K562 (cell line): Measurements from ENCODE around the gene SKIDA1. TPM values are rescaled to one million over a fixed set of nuclear protein-coding genes. Genes with fewer than 3 reads are reported as not detected.

ENCODE experiments used
- ARNT ChIP-seq, 2 experiments: fragments of 450-650 bp; IDR thresholded peaks; 2 replicates each; pipeline ENCODE4 v1.6.1; 2016; ENCODE audit warnings: mild to moderate bottlenecking in 1 of 2
- ATF7 ChIP-seq: fragments of 450-650 bp; IDR thresholded peaks from 2 replicates; pipeline ENCODE4 v1.7.1; 2014; ENCODE audit warnings: mild to moderate bottlenecking, moderate library complexity
- CREBBP ChIP-seq: IDR thresholded peaks from one replicate; pipeline ENCODE4 v1.6.1; 2012; ENCODE audit warnings: low read depth, mild to moderate bottlenecking, control low read depth, inconsistent platforms, low read length
- CXXC5 ChIP-seq: fragments of 250-450 bp; sonication (Bioruptor Pico); IDR thresholded peaks from 2 replicates; pipeline ENCODE4 v1.8.0; 2022; ENCODE audit warnings: inconsistent platforms, mild to moderate bottlenecking, moderate library complexity
- HNRNPH1 ChIP-seq: fragments of 200-400 bp; formaldehyde crosslinking; optimal IDR thresholded peaks from 2 replicates; pipeline ENCODE3; 2017; ENCODE audit warnings: low read depth, mild to moderate bottlenecking, low read length, moderate library complexity
- KDM1A ChIP-seq, 2 experiments: fragments of 450-650 bp; IDR thresholded peaks; 2 replicates each; pipeline ENCODE4 v1.6.1; 2016; ENCODE audit warnings: mild to moderate bottlenecking in 2 of 2
- MEF2D ChIP-seq: conservative IDR thresholded peaks from 2 replicates; pipeline ENCODE4 v1.6.1; 2016; ENCODE audit warnings: low read depth, missing genetic modification characterization, missing compliant biosample characterization
- MIER1 ChIP-seq: fragments of 450-650 bp; IDR thresholded peaks from 2 replicates; pipeline ENCODE4 v1.6.1; 2016; ENCODE audit warnings: antibody characterized with exemption, mild to moderate bottlenecking, low read depth
- MTA2 ChIP-seq: fragments of 450-650 bp; IDR thresholded peaks from 2 replicates; pipeline ENCODE4 v1.6.1; 2016; ENCODE audit warnings: low read depth
- NRF1 ChIP-seq, 2 experiments: fragments of 450-650 bp; IDR thresholded peaks in 1 of 2; conservative IDR thresholded peaks in 1 of 2; 2 replicates each; pipeline ENCODE4 v1.6.1; 2014; ENCODE audit warnings: mild to moderate bottlenecking in 2 of 2
- RBFOX2 ChIP-seq: fragments of 200-400 bp; formaldehyde crosslinking; IDR thresholded peaks from 2 replicates; pipeline ENCODE4 v1.6.1; 2017; ENCODE audit warnings: low read depth, mild to moderate bottlenecking, low read length, moderate library complexity
- SMAD1 ChIP-seq: fragments of 150-350 bp; IDR thresholded peaks from 2 replicates; pipeline ENCODE4 v1.6.1; 2014; ENCODE audit warnings: low read length, low read depth; ENCODE audit not compliant: partially characterized antibody
- SMARCA4 ChIP-seq: fragments of 450-650 bp; IDR thresholded peaks from 2 replicates; pipeline ENCODE4 v1.6.1; 2016
- TCF7 ChIP-seq: sonication (generic); IDR thresholded peaks from 2 replicates; pipeline ENCODE4 v1.6.1; 2016; ENCODE audit warnings: antibody characterized with exemption, borderline replicate concordance
- TEAD2 ChIP-seq: fragments of 450-650 bp; IDR thresholded peaks from 2 replicates; pipeline ENCODE4 v1.6.1; 2016; ENCODE audit warnings: missing genetic modification characterization, control low read depth, missing compliant biosample characterization
- ZNF133 ChIP-seq: fragments of 250-450 bp; sonication (Bioruptor Pico); IDR thresholded peaks from 2 replicates; pipeline ENCODE4 v1.4.0; 2020; ENCODE audit warnings: mild to moderate bottlenecking
- ZNF384 ChIP-seq: IDR thresholded peaks from 2 replicates; pipeline ENCODE4 v1.6.1; 2012; ENCODE audit warnings: low read depth, low read length, improper control_type of control experiment
- polyA plus RNA-seq, 8 experiments: library from polyadenylated mRNA; depleted of rRNA in 4 of 8; stranded (reverse) in 5 of 8; unstranded in 3 of 8; fragments of >200 nt; fragmentation: Nextera tagmentation in 2 of 8; fragmentation: Illumina TruSeq in 1 of 8; extraction: Ambion mirVana in 2 of 8; extraction: Trizol in 1 of 8; gene quantifications; 2 replicates each; pipeline versions ENCODE4 v1.2.1 to v1.2.3, GENCODE V29; 2011 to 2014; ENCODE audit warnings: inconsistent platforms in 1 of 8, missing spikeins in 1 of 8
- total RNA-seq, 7 experiments: library from RNA; depleted of rRNA in 6 of 7; stranded (reverse); fragments of >200 nt in 6 of 7; fragmentation: Illumina TruSeq in 2 of 7; extraction: Trizol in 2 of 7; gene quantifications; 2 replicates each; pipeline versions ENCODE4 v1.2.1 to v1.2.3, GENCODE V29; 2011 to 2021; ENCODE audit warnings: low replicate concordance in 1 of 7
- TF ChIP-seq, protein P1 (sequence below): IDR thresholded peaks from 2 replicates; pipeline ENCODE4 v1.6.1; 2016; ENCODE audit warnings: missing genetic modification characterization, missing compliant biosample characterization
- TF ChIP-seq, protein P2 (sequence below), 2 experiments: IDR thresholded peaks; 2 replicates each; pipeline ENCODE4 v1.6.1; 2011; ENCODE audit warnings: borderline replicate concordance in 1 of 2, control low read depth in 1 of 2, low read depth in 1 of 2, low read length in 1 of 2, mild to moderate bottlenecking in 1 of 2, mixed read lengths in 1 of 2, moderate library complexity in 1 of 2; ENCODE audit not compliant: insufficient read depth in 1 of 2, insufficient read length in 1 of 2, poor library complexity in 1 of 2, severe bottlenecking in 1 of 2; ENCODE audit errors: extremely low read depth in 1 of 2
- TF ChIP-seq, protein P3 (sequence below): fragments of 250-450 bp; sonication (Bioruptor Pico); IDR thresholded peaks from 2 replicates; pipeline ENCODE4 v1.4.0; 2020; ENCODE audit warnings: mild to moderate bottlenecking, moderate library complexity

SKIDA1 gene
- total and polyA plus RNA-seq, 9 of the 15 experiments (the other 6 are each of a cell fraction or from before 2014, with no cell fraction given): 0.05 to 1.1 (median 0.42) TPM

DNA sequence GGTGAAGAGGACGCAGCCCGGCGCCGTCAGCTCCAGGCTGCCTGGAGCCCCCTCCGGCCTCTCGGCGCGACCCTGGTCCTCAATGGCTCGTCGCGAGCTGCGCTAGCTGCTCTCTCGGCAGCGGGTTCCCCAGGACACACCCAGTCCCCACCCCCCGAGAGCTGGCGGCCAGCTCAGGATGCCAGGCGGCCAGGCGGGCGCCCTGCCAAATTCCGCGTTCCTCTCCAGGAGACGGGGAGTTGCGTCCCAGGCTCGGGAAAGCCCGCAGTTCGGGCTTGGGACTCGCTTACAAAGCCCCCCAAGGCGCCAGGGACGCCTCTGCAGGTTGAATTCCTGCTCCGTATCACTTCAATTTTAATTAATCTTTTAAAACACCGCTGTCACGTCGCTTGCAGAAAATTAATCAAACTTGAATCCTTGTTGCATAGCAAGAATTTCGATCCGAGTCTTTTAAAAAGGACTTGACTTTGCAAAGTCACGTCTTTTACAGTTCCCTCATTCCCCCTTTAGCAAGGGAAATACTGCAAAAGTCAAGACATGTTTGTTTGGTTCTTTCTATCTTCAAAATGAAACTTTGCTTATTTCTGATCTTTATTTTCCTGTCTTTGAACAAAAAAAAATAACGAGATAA lies 28.2 kb downstream of the SKIDA1 start (continued):
- TF ChIP-seq, protein P1, sequence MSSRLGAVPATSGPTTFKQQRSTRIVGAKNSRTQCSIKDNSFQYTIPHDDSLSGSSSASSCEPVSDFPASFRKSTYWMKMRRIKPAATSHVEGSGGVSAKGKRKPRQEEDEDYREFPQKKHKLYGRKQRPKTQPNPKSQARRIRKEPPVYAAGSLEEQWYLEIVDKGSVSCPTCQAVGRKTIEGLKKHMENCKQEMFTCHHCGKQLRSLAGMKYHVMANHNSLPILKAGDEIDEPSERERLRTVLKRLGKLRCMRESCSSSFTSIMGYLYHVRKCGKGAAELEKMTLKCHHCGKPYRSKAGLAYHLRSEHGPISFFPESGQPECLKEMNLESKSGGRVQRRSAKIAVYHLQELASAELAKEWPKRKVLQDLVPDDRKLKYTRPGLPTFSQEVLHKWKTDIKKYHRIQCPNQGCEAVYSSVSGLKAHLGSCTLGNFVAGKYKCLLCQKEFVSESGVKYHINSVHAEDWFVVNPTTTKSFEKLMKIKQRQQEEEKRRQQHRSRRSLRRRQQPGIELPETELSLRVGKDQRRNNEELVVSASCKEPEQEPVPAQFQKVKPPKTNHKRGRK (tag): no peak
- peak; percentile 29 to 34; a peak in 2 of 4 replicates for TF ChIP-seq NRF1 (conservative IDR thresholded peaks at IDR 0.05 in 1 of 2, IDR thresholded peaks at IDR 0.05 in 1 of 2)
- TF ChIP-seq MTA2: no peak
- TF ChIP-seq TEAD2 (tag): no peak
- no peak for TF ChIP-seq ZNF384
- no peak for TF ChIP-seq TCF7
- no peak for TF ChIP-seq ATF7
- peak; percentile 2; the same call in 1 of the 2 replicates for TF ChIP-seq RBFOX2
- no peak for TF ChIP-seq SMARCA4
- no peak for TF ChIP-seq ARNT (IDR thresholded peaks at IDR 0.05)
- TF ChIP-seq MEF2D (tag): no peak
- TF ChIP-seq HNRNPH1: no peak
- TF ChIP-seq ZNF133 (CRISPR knock-in tag): no peak
- no peak for TF ChIP-seq MIER1
- TF ChIP-seq, protein P2, sequence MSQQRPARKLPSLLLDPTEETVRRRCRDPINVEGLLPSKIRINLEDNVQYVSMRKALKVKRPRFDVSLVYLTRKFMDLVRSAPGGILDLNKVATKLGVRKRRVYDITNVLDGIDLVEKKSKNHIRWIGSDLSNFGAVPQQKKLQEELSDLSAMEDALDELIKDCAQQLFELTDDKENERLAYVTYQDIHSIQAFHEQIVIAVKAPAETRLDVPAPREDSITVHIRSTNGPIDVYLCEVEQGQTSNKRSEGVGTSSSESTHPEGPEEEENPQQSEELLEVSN (IDR thresholded peaks at IDR 0.05; ENCODE audit: borderline replicate concordance in 1 of 2, extremely low read depth in 1 of 2, insufficient read depth in 1 of 2, insufficient read length in 1 of 2, low read depth in 1 of 2, low read length in 1 of 2, poor library complexity in 1 of 2, severe bottlenecking in 1 of 2): no peak
- TF ChIP-seq CREBBP: no peak
- TF ChIP-seq KDM1A (IDR thresholded peaks at IDR 0.05): no peak
- peak; percentile 47; the same call in 1 of the 2 replicates for TF ChIP-seq CXXC5 (CRISPR knock-in tag)
- TF ChIP-seq, protein P3, sequence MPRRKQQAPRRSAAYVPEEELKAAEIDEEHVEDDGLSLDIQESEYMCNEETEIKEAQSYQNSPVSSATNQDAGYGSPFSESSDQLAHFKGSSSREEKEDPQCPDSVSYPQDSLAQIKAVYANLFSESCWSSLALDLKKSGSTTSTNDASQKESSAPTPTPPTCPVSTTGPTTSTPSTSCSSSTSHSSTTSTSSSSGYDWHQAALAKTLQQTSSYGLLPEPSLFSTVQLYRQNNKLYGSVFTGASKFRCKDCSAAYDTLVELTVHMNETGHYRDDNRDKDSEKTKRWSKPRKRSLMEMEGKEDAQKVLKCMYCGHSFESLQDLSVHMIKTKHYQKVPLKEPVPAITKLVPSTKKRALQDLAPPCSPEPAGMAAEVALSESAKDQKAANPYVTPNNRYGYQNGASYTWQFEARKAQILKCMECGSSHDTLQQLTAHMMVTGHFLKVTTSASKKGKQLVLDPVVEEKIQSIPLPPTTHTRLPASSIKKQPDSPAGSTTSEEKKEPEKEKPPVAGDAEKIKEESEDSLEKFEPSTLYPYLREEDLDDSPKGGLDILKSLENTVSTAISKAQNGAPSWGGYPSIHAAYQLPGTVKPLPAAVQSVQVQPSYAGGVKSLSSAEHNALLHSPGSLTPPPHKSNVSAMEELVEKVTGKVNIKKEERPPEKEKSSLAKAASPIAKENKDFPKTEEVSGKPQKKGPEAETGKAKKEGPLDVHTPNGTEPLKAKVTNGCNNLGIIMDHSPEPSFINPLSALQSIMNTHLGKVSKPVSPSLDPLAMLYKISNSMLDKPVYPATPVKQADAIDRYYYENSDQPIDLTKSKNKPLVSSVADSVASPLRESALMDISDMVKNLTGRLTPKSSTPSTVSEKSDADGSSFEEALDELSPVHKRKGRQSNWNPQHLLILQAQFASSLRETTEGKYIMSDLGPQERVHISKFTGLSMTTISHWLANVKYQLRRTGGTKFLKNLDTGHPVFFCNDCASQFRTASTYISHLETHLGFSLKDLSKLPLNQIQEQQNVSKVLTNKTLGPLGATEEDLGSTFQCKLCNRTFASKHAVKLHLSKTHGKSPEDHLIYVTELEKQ (CRISPR knock-in tag): no peak
- no peak for TF ChIP-seq SMAD1
